Fibroblast of peridontal ligament (primary cell): ENCODE measurements around the gene VCL.
"Not testable (repeated sequence)": the region's sequence is repeated elsewhere in the genome, so short reads cannot be mapped to it uniquely, and the experiment has no call there.

Experiments
- DNase-seq: peaks from one replicate; pipeline ENCODE4 v3.0.0-alpha.2; 2010; ENCODE audit errors: extremely low read depth

The VCL gene

GRCh38 chr10:74036474-74036873 lies 38.6 kb downstream of the VCL start:
- no peak for DNase-seq

- peak; percentile 87 for DNase-seq
Observed at GRCh38 chr10:74039561-74040145, 41.7 kb downstream of the VCL start.

GRCh38 chr10:74040200-74041126 lies 42.5 kb downstream of the VCL start:
- no peak for DNase-seq

GRCh38 chr10:74044419-74044818 lies 46.5 kb downstream of the VCL start:
- DNase-seq = no peak

- peak; percentile 97 for DNase-seq
Observed at GRCh38 chr10:74047304-74047703, 49.4 kb downstream of the VCL start.

GRCh38 chr10:74047871-74048270 lies 50.0 kb downstream of the VCL start:
- DNase-seq = peak; percentile 92

- no peak for DNase-seq
Observed at GRCh38 chr10:74048433-74048832, 50.5 kb downstream of the VCL start.

- no peak for DNase-seq
Observed at GRCh38 chr10:74049955-74050354, 52.0 kb downstream of the VCL start.

GRCh38 chr10:74050653-74051052 lies 52.7 kb downstream of the VCL start:
- DNase-seq = no peak

GRCh38 chr10:74051736-74052342 lies 53.9 kb downstream of the VCL start:
- DNase-seq = no peak

- DNase-seq = no peak
Observed at GRCh38 chr10:74052994-74053393, 55.1 kb downstream of the VCL start.

GRCh38 chr10:74055383-74056049 lies 57.6 kb downstream of the VCL start:
- no peak for DNase-seq

- peak; percentile 68 for DNase-seq
Observed at GRCh38 chr10:74056050-74056818, 58.3 kb downstream of the VCL start.

GRCh38 chr10:74058071-74058470 lies 60.2 kb downstream of the VCL start:
- DNase-seq = no peak

GRCh38 chr10:74058658-74059057 lies 60.7 kb downstream of the VCL start:
- no peak for DNase-seq

- peak; percentile 49 for DNase-seq
Observed at GRCh38 chr10:74061104-74061503, 63.2 kb downstream of the VCL start.

- DNase-seq = not testable (repeated sequence)
Observed at GRCh38 chr10:74061978-74062377, 64.1 kb downstream of the VCL start.

GRCh38 chr10:74063256-74063655 lies 65.3 kb downstream of the VCL start:
- no peak for DNase-seq

GRCh38 chr10:74067373-74068352 lies 69.7 kb downstream of the VCL start:
- no peak for DNase-seq

GRCh38 chr10:74071157-74071556 lies 73.2 kb downstream of the VCL start:
- peak; percentile 98 for DNase-seq
